Uterus (tissue), 4 donors: ENCODE measurements around the gene SLC23A2. TPM values are rescaled to one million over a fixed set of nuclear protein-coding genes. Genes with fewer than 3 reads are reported as not detected.

Source experiments
- DNase-seq, 2 donors: peaks; one replicate each; pipeline ENCODE4 v3.0.0-alpha.2; 2019 to 2020
- H3K27ac ChIP-seq, 2 donors: fragments of 200-600 bp; sonication (generic); 1 replicate in 1 of 2; 2 replicates in 1 of 2; pipeline ENCODE4 v1.5.1; 2016 to 2018
- H3K27me3 ChIP-seq, 2 donors: fragments of 200-600 bp; sonication (generic); one replicate each; pipeline ENCODE4 v1.5.1; 2018 to 2019; ENCODE audit warnings: control low read depth in 1 of 2
- H3K36me3 ChIP-seq, 2 donors: fragments of 200-600 bp; sonication (generic); one replicate each; pipeline ENCODE4 v1.5.1; 2019; ENCODE audit warnings: control low read depth in 1 of 2
- H3K4me1 ChIP-seq, 2 donors: fragments of 200-600 bp; sonication (generic); one replicate each; pipeline ENCODE4 v1.5.1; 2018 to 2019; ENCODE audit warnings: control low read depth in 1 of 2
- H3K4me3 ChIP-seq, 2 donors: fragments of 200-600 bp; sonication (generic); 1 replicate in 1 of 2; 2 replicates in 1 of 2; pipeline ENCODE4 v1.5.1; 2018 to 2019; ENCODE audit warnings: mild to moderate bottlenecking in 1 of 2
- H3K9me3 ChIP-seq, 2 donors: fragments of 200-600 bp; sonication (generic); one replicate each; pipeline ENCODE4 v1.5.1; 2019; ENCODE audit warnings: control low read depth in 1 of 2
- POLR2A ChIP-seq, 2 donors: fragments of 450-650 bp; IDR thresholded peaks; one replicate each; pipeline ENCODE4 v1.6.1; 2016; ENCODE audit warnings: antibody characterized with exemption in 2 of 2, mild to moderate bottlenecking in 1 of 2, moderate library complexity in 1 of 2
- intact Hi-C: fragments of 100-400 bp; cut with DNase I; formaldehyde crosslinking; loops from one replicate; pipeline ENCODE4 v1.15.1; 2023; ENCODE audit warnings: low total_unique reads
- total RNA-seq, 4 donors: library from RNA; depleted of rRNA in 3 of 4; stranded (reverse); fragments of >200 nt in 3 of 4; gene quantifications; one replicate each; pipeline versions ENCODE4 v1.1.0 to v1.2.4, GENCODE V29; 2014 to 2023
- TF ChIP-seq, protein P1 (sequence below), 4 experiments: fragments of 200-600 bp in 2 of 4; fragments of 450-650 bp in 2 of 4; sonication (generic) in 2 of 4; IDR thresholded peaks; one replicate each; pipeline ENCODE4 v1.5.1; 2016 to 2019; ENCODE audit warnings: antibody characterized with exemption in 4 of 4, mild to moderate bottlenecking in 2 of 4, moderate library complexity in 1 of 4
- donor health status: DM: yes; HTN: yes; CAD: no.

The SLC23A2 gene
- total RNA-seq, 4 donors from 2014 or later: 6.2 to 41.4 (median 26.6) TPM

DNA sequence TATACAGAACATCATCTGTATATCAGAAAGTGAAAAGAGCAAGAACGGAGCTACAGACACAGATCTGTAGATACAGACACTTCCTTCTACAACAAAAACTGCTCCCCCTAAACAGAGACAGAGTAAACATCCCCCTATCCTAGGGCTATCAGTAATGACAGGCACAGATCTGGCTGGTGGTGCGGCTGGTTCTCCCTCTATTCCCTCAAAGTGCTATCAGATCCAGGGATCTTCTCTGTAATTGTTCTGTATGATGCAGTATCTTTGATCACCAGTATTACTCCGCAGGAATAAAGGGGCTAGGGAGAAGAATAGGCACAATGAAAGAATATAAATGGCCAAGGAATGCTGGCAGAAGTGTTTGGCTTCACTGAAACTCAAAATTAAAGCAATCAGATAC, 80.7 kb downstream of the SLC23A2 start:
- Histone ChIP-seq H3K27me3 (no peaks in the 10 kb centered on the region), H3K36me3 (no peaks in the 10 kb centered on the region), H3K4me1 (no peaks in the 10 kb centered on the region), H3K4me3 (no peak overlapping the region), H3K27ac (no peak overlapping the region), H3K9me3 (no peaks in the 10 kb centered on the region)
- DNase-seq: no peak
- no peak for TF ChIP-seq POLR2A (IDR thresholded peaks at IDR 0.05)
- TF ChIP-seq, protein P1, sequence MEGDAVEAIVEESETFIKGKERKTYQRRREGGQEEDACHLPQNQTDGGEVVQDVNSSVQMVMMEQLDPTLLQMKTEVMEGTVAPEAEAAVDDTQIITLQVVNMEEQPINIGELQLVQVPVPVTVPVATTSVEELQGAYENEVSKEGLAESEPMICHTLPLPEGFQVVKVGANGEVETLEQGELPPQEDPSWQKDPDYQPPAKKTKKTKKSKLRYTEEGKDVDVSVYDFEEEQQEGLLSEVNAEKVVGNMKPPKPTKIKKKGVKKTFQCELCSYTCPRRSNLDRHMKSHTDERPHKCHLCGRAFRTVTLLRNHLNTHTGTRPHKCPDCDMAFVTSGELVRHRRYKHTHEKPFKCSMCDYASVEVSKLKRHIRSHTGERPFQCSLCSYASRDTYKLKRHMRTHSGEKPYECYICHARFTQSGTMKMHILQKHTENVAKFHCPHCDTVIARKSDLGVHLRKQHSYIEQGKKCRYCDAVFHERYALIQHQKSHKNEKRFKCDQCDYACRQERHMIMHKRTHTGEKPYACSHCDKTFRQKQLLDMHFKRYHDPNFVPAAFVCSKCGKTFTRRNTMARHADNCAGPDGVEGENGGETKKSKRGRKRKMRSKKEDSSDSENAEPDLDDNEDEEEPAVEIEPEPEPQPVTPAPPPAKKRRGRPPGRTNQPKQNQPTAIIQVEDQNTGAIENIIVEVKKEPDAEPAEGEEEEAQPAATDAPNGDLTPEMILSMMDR (IDR thresholded peaks at IDR 0.05): no peak
- intact Hi-C loops: no loop called here

DNA sequence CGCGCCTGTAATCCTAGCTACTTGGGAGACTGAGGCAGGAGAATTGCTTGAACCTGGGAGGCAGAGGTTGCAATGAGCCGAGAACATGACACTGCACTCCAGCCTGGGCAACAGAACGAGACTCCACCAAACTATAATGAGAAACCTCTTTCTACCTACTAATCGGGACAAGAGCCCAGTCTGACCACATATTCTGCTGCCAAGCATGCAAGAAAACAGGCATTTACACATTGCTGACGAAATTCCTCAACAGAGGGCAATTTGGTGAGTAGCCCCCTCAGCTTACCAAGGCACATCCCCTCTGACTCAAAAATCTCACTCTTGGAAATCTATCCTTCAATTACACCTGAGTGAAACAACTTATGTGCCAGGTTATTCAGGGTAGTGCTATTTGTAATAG, 81.2 kb downstream of the SLC23A2 start:
- no peak for DNase-seq
- no peaks in the 10 kb centered on the region for H3K9me3 ChIP-seq
- H3K36me3 ChIP-seq: no peaks in the 10 kb centered on the region
- no peak for TF ChIP-seq POLR2A (IDR thresholded peaks at IDR 0.05)
- TF ChIP-seq, protein P1 (IDR thresholded peaks at IDR 0.05): no peak
- no peak overlapping the region for H3K27ac ChIP-seq
- H3K4me1 ChIP-seq: no peaks in the 10 kb centered on the region
- H3K27me3 ChIP-seq: no peaks in the 10 kb centered on the region
- no peak overlapping the region for H3K4me3 ChIP-seq
- intact Hi-C loops: no loop called here

DNA sequence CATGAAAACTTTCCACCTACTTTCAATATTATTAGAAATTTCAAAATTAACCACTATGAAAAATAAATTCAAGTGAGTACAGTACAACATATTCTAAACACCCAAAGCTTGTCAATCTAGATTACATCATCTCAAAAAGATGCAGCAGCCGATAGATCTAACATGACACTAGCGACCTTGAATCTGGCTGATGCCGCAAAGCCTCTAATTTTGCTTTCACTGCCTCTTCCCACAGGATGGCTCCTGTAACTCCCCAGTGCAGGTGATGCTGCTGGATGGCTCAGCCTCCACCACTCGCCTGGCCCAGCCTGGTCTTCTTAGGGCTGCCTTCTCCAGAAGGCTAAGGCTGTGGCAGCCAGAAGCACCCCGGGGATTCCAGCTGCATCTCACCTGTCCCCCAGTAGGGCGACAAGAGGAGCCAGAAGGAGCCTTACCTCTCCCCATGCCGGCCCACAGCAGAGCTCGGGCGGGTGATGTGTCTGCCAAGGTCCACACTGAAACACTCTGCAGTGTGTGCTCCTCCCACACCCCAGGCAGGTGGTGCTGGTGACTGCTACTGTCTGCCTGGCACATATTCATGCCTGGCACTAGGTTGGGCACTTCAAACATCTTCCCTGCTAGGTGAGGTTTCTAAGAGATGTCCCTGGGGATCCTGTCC, 82.1 kb downstream of the SLC23A2 start:
- H3K4me3 ChIP-seq: no peak overlapping the region
- TF ChIP-seq, protein P1 (IDR thresholded peaks at IDR 0.05): no peak
- no peak for TF ChIP-seq POLR2A (IDR thresholded peaks at IDR 0.05)
- no peak for DNase-seq

DNA sequence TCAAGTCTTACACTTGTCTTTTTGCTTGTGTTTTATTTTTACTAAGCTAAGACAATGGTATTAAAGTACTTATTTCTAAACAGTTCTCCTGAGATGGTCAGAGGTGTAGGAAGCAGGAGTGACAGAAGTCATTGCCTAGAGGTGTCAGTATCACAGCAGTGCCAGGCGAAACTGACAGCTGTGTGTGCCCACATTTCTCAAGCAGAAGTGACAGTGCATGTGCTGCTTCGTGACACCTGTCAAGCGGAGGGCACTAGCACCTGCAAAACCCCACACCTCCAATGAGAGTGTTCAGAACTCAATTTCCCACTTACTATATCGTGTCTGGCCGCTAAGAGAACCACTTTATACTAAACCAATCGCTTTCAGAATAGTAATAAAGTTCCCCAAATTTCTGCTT, 82.8 kb downstream of the SLC23A2 start:
- no peak for TF ChIP-seq POLR2A (IDR thresholded peaks at IDR 0.05)
- TF ChIP-seq, protein P1 (IDR thresholded peaks at IDR 0.05): no peak
- intact Hi-C loops: no loop called here
- Histone ChIP-seq H3K9me3 (no peaks in the 10 kb centered on the region), H3K4me3 (no peak overlapping the region), H3K27ac (no peak overlapping the region), H3K4me1 (no peaks in the 10 kb centered on the region), H3K27me3 (no peaks in the 10 kb centered on the region), H3K36me3 (no peaks in the 10 kb centered on the region)
- DNase-seq: no peak

More for the DNA sequence above, 82.1 kb downstream of the SLC23A2 start:
- Histone ChIP-seq H3K9me3 (no peaks in the 10 kb centered on the region), H3K36me3 (no peaks in the 10 kb centered on the region), H3K27me3 (no peaks in the 10 kb centered on the region), H3K4me1 (no peaks in the 10 kb centered on the region), H3K27ac (no peak overlapping the region)
- intact Hi-C loops: no loop called here

DNA sequence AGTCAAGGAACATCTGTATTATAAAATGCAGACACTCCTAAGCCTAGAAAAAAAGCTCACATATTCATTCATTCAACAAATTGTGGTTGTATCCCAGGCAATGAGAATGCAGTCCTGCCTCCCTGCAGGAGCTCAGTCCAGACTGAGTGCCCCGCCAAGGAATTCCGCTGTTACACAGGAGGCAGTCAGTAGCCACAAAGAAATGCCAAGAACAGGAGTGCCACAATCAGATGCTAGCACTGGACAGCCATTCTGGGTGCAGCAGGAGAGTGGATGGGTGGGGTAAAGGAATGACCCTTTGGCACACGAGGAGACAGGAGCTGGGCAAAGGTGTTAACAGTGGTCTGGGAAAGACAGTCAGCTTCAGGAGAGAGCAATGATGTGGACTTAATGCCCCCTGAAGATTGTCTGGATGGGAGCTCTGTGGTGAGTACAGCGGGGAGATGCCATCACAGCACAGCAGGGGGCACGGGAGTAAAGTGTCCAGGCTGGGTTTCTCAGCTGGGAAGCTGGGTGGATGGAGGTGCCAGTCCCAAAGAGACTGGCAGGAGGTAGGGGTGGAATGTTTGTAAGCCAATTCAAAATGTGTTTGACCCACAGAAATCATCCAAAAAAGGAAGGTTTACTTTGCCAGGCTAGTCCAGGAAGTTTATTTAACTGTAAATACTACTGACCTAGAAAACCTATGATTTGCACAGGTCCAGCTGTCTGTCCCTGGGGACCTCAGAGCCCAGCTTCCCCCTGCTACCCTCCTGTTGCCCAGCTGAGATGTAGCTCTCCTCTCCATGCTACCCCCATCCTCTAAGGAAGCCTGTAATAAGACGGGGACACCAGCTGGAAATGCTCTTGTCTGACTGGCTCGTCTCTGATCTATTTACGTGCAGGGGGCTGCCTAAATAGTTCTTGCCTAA, 84.1 kb downstream of the SLC23A2 start:
- no peak overlapping the region for H3K27ac ChIP-seq
- intact Hi-C loops: no loop called here

More for the DNA sequence above, 84.1 kb downstream of the SLC23A2 start:
- TF ChIP-seq, protein P1 (IDR thresholded peaks at IDR 0.05): no peak
- TF ChIP-seq POLR2A (IDR thresholded peaks at IDR 0.05): no peak
- Histone ChIP-seq H3K9me3 (no peaks in the 10 kb centered on the region), H3K4me3 (no peak overlapping the region), H3K27me3 (no peaks in the 10 kb centered on the region), H3K4me1 (no peaks in the 10 kb centered on the region), H3K36me3 (no peaks in the 10 kb centered on the region)
- no peak for DNase-seq
